Subcutaneous adipose tissue (tissue), 4 donors: ENCODE measurements around the gene LLCFC1. TPM values are rescaled to one million over a fixed set of nuclear protein-coding genes. Genes with fewer than 3 reads are reported as not detected.

Experiments
- CTCF ChIP-seq: fragments of 450-650 bp; IDR thresholded peaks from one replicate; pipeline ENCODE4 v1.5.1; 2016; ENCODE audit warnings: low read depth, mild to moderate bottlenecking, control low read depth, antibody characterized with exemption, moderate library complexity
- total RNA-seq, 4 donors: library from RNA; depleted of rRNA; stranded (reverse); fragments of >200 nt; gene quantifications; one replicate each; pipeline ENCODE4 v1.1.0, GENCODE V29; 2016

The LLCFC1 gene
- total RNA-seq, 4 donors from 2014 or later = not detected

GRCh38 chr7:142919656-142920055 lies 19.6 kb upstream of the LLCFC1 start:
- TF ChIP-seq CTCF = no peak

GRCh38 chr7:142923391-142923790 lies 15.9 kb upstream of the LLCFC1 start:
- no peak for TF ChIP-seq CTCF

DNA sequence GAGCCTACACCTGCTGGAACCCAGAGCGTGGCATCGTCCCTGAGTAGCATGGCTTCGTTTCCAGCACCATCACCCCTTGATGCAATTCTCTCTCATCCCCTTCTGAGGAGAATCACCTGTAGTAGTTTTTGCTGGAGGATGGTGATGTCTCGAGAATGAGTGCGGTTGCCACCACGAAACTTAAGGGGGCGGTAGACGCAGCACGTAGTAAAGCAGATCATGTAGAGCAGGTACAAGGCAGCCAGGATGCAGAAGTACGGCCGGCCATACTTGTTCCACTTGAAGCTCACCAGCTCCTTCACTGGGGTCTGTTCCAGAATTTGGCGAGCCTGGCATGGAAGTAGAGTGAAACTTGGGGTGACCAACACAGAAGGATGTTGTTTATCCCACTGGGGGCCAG lies 13.9 kb upstream of the LLCFC1 start:
- no peak for TF ChIP-seq CTCF

GRCh38 chr7:142927085-142927745 lies 12.1 kb upstream of the LLCFC1 start:
- no peak for TF ChIP-seq CTCF

DNA sequence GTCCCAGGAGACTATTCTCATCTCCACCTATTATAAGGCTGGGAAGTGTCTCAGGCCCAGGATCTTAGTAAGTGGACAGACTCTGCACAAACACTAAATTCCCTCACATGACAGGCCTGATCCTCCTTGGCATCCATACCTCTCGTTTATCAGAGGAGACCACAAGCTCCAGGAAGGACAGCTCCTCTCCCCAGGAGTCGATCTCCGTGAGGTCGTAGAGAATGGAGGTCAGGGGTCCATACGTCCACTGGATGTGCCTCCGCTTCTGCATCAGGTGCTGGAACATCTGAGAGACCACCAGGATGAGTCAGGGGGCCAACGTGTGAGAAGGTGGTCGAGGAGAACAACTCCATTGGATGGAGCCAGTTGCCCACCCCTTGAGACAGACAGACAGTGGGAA lies 11.3 kb upstream of the LLCFC1 start:
- TF ChIP-seq CTCF = no peak

DNA sequence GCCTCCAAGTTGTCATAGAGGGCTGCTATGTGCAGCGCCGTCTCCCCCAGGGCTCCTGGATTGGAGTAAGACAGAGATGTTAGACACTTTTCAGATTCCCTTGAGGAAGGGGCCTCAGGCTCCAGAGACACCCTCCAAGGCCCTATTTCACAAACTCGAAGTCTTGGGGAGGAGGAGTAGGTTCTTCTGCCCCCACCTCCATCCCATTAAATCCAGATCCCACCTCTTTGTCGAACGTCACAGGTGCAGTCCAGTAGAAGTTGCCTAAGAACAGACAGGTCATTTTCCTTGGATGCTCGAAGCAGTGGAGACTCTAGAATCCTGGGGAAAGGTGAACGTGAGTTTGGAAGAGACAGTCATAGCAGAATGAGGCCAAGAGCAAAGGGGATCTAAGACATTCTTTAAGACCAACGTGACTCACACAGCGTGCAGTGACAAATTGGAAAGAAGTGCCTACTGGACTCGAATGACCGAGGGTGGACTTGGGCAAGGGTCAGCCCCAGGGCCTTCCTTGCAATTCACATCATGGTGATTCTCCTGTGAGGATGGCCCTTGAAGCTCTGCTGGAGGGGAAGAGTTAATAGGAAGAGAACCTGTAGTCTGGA lies 9.1 kb upstream of the LLCFC1 start:
- no peak for TF ChIP-seq CTCF

GRCh38 chr7:142932386-142933091 lies 6.7 kb upstream of the LLCFC1 start:
- TF ChIP-seq CTCF = no peak
